HG03575 (cell line): Measurements from ENCODE around the gene ESAM.

Source experiments
- ATAC-seq: cut with Tn5 transposase; IDR thresholded peaks from one replicate; pipeline ENCODE4 v1.9.1; 2021; ENCODE audit not compliant: unreplicated experiment, insufficient number of reproducible peaks, low FRiP score; ENCODE audit errors: extremely low read depth

The ESAM gene, protein sequence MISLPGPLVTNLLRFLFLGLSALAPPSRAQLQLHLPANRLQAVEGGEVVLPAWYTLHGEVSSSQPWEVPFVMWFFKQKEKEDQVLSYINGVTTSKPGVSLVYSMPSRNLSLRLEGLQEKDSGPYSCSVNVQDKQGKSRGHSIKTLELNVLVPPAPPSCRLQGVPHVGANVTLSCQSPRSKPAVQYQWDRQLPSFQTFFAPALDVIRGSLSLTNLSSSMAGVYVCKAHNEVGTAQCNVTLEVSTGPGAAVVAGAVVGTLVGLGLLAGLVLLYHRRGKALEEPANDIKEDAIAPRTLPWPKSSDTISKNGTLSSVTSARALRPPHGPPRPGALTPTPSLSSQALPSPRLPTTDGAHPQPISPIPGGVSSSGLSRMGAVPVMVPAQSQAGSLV

DNA sequence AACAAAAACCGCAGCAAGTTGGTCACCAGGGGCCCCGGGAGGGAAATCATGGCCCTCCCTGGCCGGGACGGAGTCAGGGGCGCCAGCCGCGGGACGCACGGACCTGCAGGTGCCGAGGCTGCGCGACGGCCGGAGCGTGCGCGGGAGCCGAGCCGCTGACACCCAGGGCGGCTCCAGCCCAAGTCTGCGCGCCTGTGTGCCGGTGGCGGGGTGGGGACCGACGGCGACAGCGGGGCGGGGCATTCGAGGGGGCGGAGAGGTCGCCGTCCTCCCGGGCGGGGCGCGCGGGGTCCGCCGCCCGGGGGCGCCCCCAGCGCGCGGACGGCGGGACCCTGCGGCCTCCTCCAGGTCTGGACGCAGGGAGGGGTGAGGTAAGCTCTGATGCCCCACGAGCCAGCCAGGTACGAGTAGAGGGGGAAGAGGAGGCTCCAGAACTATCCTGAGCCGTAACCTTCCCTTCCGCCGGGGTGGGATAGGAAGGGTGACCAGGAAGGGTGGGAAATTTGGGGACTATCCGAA lies at the start of gene ESAM:
Gene ESAM, minus strand, starts transcription at position 186 of the 519 bp plus-strand sequence. Its CDS starts 136 bp downstream, at position 50.
- ATAC-seq = no peak

DNA sequence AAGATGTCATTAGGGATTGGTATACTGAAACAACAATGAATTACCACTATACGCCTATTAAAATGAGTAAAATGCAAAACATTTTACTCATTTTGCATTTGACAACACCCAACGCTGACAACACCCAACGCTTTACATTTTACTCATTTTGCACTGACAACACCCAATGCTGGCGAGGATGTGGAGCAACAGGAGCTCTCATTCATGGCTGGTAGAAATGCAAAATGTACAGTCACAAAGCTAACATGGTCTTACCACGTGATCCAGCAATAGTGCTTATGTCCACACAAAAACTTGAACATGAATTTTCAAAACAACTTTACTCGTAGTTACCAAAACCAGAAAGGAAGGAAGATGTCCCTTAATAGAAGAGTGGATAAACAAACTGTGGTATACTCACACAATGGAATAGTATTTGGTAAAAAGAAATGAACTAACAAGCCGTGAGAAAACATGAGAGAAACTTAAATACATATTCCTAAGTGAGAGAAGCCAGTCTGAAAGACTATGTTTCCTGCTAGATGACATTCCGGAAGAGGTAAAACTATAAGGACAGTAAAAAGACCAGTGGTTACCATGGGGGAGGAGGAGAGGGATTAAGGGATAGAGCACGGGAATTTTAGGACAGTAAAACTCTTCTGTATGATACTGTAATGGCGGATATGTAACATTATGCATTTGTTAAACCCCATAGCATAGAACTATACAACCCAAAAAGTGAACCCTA lies 49.5 kb upstream of the ESAM start:
- no peak for ATAC-seq

DNA sequence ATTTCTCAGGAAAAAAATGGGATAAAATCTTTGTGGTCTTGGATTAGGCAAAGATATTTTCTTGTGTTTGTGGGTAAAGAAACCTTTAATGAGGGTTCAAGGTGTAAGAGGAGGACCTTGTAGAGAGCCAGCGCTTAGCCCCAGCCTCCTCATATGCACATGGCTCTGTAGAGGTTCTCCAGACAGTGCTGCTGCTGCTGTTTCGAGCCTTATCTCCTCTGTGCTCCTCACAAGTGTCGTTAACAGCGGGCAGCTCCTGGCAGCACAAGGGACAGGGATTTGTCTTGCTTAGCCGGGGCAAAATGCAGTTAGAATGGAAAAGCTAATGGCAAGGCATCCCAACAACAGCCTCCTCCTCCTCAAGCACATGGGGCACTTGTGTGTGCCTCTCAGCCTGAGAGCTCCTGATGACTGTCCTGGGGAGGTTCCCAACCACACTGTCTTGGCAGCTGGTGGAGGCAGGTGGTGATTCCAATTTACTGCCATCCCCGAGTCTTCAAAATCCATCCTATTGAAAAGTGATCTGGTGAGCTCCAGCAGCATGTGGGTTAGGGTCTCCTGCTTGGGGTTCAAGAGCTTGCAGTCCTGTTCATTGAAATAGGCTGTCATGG lies 45.7 kb upstream of the ESAM start:
- no peak for ATAC-seq

DNA sequence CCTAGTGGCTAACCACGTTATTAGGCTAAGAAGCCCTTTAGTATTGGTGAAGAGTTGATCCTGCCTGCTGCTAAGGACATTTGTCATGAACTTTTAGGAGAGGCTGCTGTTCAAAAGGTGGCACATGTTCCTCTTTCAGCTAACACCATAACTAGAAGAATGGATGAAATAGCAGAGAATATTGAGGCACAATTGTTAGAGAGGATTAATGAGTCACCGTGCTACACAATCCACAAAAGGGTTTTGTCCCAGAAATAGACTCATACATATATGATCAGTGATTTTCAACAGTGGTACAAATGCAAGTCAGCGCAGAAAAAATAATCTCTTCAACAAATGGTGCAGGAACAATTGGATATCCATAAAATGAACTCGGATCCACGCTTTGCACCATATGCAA lies 45.1 kb upstream of the ESAM start:
- no peak for ATAC-seq

DNA sequence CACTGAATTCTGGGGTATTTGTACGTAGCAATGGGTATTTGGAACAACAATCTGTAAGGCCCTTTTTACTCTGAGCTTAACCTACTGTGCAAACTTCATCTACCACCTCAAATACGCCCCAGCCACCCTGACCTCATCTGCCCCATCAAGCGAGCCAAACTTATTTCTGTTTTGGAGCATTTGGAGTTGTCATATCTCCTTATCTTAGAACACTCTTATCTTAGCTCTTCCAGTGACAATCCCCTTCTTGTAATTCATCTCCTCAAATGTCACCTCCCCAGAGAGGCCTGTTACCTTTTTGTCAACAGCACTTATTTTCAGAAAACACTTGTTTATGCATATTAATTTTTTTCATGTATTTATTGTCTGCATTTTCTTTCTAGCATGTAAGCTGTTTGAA lies 42.8 kb upstream of the ESAM start:
- no peak for ATAC-seq

DNA sequence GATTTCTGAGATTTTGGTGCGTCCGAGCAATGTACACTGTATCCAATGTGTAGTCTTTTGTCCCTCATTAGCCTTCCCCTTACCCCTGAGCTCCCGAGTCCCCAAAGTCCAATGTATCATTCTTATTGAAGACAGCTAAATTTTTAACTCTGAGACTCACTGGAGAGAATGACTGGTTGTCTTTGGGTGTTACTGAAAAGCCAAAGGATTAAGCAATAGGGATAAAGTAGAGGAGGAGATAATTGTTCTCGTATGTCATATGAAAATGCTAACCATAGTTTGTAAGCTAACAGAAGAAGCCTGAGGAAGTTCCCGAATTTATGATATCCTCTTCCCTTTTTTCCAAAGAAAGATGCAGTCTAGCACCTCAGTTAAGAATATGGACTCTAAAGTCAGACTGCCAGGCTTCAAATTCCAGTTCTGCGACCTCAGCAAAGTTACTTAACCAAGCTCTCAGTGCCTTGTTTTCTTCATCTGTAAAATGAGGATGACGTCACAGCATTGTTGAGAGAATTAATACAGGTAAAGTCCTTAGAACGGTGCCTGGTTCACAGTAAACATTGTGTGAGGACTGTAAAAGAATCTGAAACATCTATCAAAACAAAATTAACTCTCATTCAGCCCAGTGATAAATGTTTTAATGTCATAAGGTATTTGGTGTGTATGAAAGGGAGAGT lies 39.7 kb upstream of the ESAM start:
- ATAC-seq = no peak

DNA sequence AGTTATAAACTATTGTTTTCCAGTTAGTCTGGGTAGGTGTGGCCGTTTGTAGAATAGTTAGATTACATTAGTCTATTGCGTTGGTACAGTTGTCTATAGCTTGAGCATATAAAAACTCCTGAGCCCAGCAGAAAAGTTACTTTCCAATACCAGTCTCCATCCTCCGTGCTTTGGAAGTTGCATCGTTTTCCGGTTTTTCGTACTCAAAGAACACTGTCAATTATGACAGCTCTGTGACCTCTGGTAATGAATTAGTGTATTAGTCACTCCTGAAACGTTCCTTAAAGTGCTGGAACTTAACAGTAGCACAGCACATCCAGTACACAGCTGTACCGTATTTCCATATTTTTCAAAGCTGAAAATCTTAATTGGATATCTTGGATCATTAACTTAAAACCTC lies 38.9 kb upstream of the ESAM start:
- ATAC-seq = no peak

DNA sequence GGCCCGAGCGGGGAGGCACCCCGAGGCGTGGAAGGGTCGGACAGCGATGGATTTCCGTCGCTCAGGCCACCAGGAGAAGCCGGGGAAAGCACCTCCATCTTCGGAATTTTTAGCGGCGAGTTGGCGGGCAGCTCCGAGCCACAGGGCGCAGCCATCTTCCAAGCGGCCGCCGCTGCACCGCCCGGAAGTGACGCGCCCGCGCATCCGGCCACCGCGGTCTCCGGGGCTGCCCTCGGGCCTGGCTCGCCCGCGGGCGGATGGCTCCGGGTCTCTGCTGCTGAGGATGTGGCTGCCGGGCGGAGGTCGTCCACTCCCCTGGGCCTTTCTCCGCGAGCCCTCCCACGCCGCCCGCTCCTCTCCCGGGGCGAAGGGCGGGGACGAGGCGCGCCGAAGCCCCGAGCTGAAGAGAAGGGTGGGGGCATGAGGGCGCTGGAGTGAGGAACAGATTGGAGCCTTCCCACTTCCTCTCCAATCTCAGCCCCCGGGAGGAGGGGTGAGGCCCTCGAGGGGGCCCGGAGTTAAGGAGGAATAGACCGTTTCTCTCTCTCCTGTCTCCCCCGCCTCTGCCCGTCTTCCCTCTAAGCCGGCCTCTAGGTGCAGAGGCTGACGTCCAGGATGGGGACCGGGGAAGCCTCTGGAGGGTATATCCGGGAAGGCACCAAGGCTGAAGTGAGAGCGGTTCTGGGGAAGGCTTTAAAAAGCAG lies 38.3 kb upstream of the ESAM start, which contains the start of gene MSANTD2:
Gene MSANTD2, minus strand, starts transcription at position 181 of the 704 bp plus-strand sequence. Its CDS starts 26 bp downstream, at position 155.
- peak; percentile 32 for ATAC-seq

DNA sequence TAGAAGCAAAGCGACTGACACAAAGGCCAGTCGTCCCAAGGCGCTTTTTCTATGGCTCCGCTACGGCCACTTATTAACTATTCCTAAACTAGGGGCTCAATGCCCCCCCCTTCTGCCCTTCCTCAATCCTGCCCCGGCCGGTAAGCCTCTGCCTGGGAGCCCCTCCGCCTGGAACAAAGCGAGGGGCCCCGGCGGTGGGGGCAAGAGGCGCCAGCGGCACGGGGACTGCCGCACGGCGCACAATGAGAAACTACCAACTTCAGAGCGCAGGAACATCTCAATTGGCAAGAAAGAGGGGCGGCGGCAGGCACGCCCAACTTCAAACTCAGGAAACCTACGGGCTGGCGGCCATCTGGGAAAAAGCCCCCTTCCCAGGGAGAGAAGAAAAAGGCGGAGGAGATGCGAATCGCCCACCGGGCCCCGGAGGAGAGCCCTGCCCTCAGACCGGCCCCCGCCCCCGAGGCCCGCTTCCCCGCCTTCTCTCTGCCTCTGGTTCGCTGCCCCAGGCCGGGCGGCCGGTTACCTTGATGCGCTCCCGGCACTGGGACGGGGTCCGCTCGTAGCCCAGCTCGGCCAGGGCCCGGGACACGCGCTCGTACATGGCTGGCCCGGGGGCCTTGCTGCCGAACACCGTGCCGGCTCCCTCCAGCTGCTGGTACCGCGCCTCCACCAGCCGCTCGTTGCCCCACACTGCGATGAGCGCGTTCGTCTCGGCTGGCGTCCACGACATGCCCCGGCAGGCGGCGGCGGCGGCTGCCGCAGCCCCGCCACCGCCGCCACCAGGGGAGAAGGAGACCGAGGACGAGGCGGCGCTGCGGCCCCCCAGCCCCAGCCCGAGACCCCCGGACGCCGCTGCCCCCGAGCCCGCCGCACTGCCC lies 37.5 kb upstream of the ESAM start:
- ATAC-seq = no peak

DNA sequence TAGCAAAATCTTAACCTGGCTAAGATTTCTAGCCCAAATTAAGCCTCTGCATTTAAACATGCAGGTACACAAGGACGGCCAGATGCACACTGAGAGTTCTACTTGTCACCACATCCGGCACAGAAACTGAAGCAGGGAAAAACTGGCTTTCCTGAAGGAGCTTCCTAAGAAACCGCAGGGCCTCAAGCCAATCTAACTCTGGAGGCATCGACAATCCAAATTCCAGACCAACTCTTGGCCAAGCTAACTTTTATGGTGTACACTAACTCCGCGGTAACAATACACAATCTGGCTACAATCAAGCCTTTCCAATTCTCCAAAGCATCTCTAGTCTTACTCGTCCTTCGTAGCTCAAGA lies 36.9 kb upstream of the ESAM start:
- no peak for ATAC-seq

DNA sequence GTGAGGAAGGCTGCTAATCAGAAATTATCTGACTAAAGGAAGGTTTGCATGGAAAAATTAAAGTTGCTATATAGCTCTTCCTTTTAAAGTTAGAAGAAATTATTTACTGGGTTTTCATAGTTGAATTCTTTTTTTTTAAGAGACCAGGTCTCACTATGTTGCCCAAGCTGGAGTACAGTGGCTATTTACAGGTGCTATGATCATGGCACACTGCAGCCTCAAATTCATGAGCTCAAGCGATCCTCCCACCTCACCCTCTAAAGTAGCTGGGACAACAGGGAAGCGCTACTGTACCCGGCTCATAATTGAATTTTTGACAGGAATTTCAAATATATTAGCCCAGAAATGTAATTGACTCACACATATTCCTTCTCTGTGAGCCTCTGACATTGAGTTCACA lies 34.2 kb upstream of the ESAM start:
- no peak for ATAC-seq

DNA sequence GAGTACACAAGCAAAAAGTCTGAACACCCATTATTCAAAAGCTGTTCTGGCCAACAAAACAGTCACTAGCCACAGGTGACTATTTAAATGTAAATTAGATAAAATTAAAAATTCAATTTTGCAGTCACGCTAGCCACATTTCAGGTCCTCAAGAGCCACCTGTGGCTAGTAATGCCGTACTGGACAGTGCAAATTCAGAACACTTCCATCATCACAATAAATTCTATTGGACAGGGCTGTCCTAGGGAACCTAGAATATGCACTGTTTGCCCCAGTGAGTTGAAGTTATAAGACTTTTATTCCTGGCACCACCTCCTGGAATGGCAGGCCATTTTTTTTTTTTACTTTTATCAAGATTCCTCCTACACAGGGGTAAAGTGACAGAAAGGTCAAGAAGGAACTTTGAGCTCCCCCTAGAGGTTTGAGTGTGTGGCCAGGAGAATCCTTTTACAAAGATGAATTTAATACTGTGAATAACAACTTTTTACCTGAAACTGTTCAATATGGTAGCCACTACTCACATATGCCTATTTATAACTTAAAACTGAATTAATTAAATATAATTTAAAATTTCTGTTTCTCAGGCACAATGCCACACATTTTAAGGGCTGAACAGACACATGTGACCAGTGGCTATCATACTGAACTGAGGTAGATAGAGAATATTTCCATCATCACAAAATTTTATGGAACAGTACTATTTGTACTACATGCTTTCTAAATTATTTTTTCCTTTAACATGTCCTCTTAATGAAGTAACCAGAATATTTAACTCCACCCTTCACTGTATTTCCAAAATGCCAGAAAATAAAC lies 31.6 kb upstream of the ESAM start:
- ATAC-seq = no peak

DNA sequence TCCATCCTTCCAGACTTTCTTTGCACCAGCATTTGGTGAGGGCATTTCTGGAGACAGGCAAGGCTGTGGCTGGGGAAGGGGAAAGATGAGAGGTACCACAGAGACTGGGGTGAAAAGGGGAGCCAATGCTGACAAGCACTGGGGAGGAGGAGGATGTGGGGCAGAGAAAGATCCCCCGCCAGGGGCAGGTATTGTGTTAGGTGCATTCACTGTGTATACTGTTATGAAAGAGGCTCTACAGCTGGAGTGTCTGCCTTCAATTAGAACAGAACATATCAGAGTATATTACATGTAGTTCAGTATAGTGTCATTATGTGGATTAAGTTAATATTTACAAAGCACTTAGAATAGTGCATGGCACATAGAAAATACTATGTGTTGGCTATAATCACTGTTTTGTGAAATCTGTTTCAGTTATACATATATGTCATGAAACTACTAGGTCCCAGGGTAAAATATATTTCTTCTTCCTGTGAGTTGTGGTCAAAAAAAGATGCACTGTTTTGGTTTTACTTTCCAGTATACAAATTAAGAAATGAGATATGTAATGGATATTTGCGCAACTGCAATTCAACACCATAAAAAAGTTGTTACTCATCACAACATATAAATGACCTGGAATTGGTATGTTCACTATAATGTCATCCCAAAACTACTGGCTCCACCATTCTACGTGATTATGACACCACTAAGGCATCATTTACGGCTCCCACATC lies 29.7 kb upstream of the ESAM start:
- peak; percentile 58 for ATAC-seq

DNA sequence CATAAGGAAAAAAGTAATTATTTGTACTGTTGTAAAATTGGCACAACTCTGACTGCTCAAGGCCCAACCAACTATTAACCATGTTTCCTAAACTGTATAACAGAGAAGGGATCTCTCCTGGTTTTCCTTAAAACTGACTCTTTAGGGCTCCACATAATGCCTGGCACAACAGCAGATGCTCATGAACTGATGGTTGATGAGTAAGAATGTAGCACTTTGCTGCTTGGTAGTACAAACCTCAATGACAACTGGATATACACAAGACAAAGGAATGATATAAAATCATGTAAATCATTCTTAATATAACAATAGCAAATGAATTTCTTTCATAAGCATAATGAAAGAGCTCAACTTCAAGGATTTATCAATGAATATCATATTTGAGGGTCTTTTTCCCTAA lies 26.4 kb upstream of the ESAM start:
- no peak for ATAC-seq

DNA sequence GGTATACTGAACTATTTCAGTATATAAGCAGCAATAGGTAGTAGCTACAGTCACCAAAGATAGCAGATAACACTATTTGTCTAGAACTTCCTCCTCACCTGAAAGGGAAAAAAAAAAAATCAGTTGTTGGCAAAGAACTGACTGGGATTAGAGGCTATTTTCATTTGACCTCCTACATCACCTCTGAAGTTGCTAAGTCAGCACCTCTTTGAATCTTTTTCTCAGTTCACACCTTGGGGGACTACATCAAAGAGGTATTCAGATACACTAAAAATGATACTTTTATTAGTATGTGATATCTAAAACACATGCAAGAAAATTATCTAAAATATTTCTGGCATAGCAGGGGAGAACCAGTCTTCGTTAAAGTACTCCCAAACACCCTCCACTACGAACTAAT lies 22.0 kb upstream of the ESAM start:
- ATAC-seq = no peak

DNA sequence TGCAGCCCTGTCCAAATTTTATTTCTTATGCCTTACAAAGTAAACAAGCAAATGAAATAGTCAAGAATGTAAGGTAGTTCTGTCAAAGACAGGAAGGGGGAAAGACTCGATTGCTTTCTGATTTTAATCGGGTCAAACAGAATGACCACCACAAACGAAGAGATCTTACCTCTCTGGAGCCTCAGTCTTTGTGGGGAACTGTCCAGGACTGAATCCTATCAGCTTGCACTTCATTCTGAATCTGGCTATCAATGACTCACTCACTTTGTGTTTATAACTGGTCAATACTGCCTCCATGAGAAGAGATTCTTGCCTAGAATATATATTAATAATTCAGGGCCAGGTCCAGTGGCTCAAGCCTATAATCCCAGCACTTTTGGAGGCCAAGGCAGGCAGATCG lies 20.9 kb upstream of the ESAM start:
- no peak for ATAC-seq
